ENCODE measurements around the gene CST6. TPM values are rescaled to one million over a fixed set of nuclear protein-coding genes. Genes with fewer than 3 reads are reported as not detected.

CST6 gene
- total RNA-seq: 23.7 TPM
- long read RNA-seq, transcript CST6-201 (3 exons, 759 nt): major isoform, 13 of 13 reads
- long read RNA-seq, partial matches to known transcripts: 0 of 13 reads
- long read RNA-seq, other reads (novel, unspliced or antisense): 0 of 13 reads

GRCh38 chr11:66011785-66012303, at the start of gene CST6:
Gene CST6 (plus strand): TSS chr11:66012008. CDS start chr11:66012045, 37 bp downstream.
- H3K27ac ChIP-seq: peak within 1 kb of the TSS; percentile 72

GRCh38 chr11:65962141-65962564, 49.7 kb upstream of the CST6 start:
- Histone ChIP-seq H3K4me3 (peak overlapping the region; percentile 99), H3K4me1 (peaks cover 17% of the 10 kb centered on the region), H3K9me3 (no peaks in the 10 kb centered on the region), H3K27me3 (no peaks in the 10 kb centered on the region), H3K36me3 (peaks cover 27% of the 10 kb centered on the region), H3K27ac (peak overlapping the region; percentile 96)
- no peak for TF ChIP-seq CTCF (IDR thresholded peaks at IDR 0.05)
- ATAC-seq (no peak), DNase-seq (no peak)
- intact Hi-C loops (cut with DNase I): no loop called here

More at GRCh38 chr11:66011785-66012303, at the start of gene CST6:
- Histone ChIP-seq H3K4me1 (peaks cover 9% of the 10 kb centered on the region), H3K4me3 (peak within 1 kb of the TSS; percentile 29), H3K36me3 (no peaks in the 10 kb centered on the region), H3K27me3 (peaks cover 18% of the 10 kb centered on the region), H3K9me3 (no peaks in the 10 kb centered on the region)
- intact Hi-C loops (cut with DNase I): no loop called here
- ATAC-seq (peak; percentile 21), DNase-seq (peak; percentile 72)
- TF ChIP-seq CTCF (IDR thresholded peaks at IDR 0.05): no peak

GRCh38 chr11:65964906-65965305, 46.9 kb upstream of the CST6 start:
- DNase-seq: no peak
- intact Hi-C loops (cut with DNase I): no loop called here
- no peak for TF ChIP-seq CTCF (IDR thresholded peaks at IDR 0.05)
- peaks cover 24% of the 10 kb centered on the region for H3K4me1 ChIP-seq
- no peaks in the 10 kb centered on the region for H3K9me3 ChIP-seq
- H3K36me3 ChIP-seq: peaks cover 54% of the 10 kb centered on the region
- ATAC-seq: no peak
- H3K27ac ChIP-seq: no peak overlapping the region
- no peak overlapping the region for H3K4me3 ChIP-seq
- H3K27me3 ChIP-seq: no peaks in the 10 kb centered on the region

GRCh38 chr11:65965986-65966762, 45.6 kb upstream of the CST6 start:
- no peak overlapping the region for H3K27ac ChIP-seq
- intact Hi-C loops (cut with DNase I): no loop called here
- no peak for TF ChIP-seq CTCF (IDR thresholded peaks at IDR 0.05)
- no peaks in the 10 kb centered on the region for H3K27me3 ChIP-seq
- no peak overlapping the region for H3K4me3 ChIP-seq
- peaks cover 59% of the 10 kb centered on the region for H3K36me3 ChIP-seq
- DNase-seq (no peak), ATAC-seq (no peak)
- no peaks in the 10 kb centered on the region for H3K9me3 ChIP-seq
- H3K4me1 ChIP-seq: peaks cover 30% of the 10 kb centered on the region

GRCh38 chr11:65967329-65967934, 44.4 kb upstream of the CST6 start:
- intact Hi-C loops (cut with DNase I): no loop called here
- ATAC-seq (no peak), DNase-seq (no peak)
- H3K27me3 ChIP-seq: no peaks in the 10 kb centered on the region
- H3K27ac ChIP-seq: no peak overlapping the region
- peaks cover 68% of the 10 kb centered on the region for H3K36me3 ChIP-seq
- H3K4me1 ChIP-seq: peaks cover 29% of the 10 kb centered on the region
- TF ChIP-seq CTCF (IDR thresholded peaks at IDR 0.05): no peak
- H3K4me3 ChIP-seq: no peak overlapping the region
- H3K9me3 ChIP-seq: no peaks in the 10 kb centered on the region

Data from upper lobe of right lung (tissue), 1 donor.